ENCODE measurements around the gene PAK5. TPM values are rescaled to one million over a fixed set of nuclear protein-coding genes. Genes with fewer than 3 reads are reported as not detected.

PAK5 gene
- total and polyA plus RNA-seq, 2 experiments from 2014 or later: 0.06 to 0.72 TPM

GRCh38 chr20:9686866-9687265 is 152.0 kb downstream of the PAK5 start:
- H3K4me1 ChIP-seq (ENCODE audit: low read depth): peaks cover 4% of the 10 kb centered on the region
- no peaks in the 10 kb centered on the region for H3K27me3 ChIP-seq
- no peaks in the 10 kb centered on the region for H3K9me3 ChIP-seq (ENCODE audit: low read depth)
- no peak overlapping the region for H3K27ac ChIP-seq
- H3K4me3 ChIP-seq: no peak overlapping the region
- TF ChIP-seq CTCF (IDR thresholded peaks at IDR 0.05; ENCODE audit: low read depth, low read length): no peak
- DNase-seq (ENCODE audit: low read depth in 1 of 2, low spot score in 1 of 2): no peak
- no peaks in the 10 kb centered on the region for H3K36me3 ChIP-seq

- no peak for DNase-seq (ENCODE audit: low read depth in 1 of 2, low spot score in 1 of 2)
- H3K4me3 ChIP-seq: no peak overlapping the region
- peaks cover 4% of the 10 kb centered on the region for H3K4me1 ChIP-seq (ENCODE audit: low read depth)
- H3K27ac ChIP-seq: no peak overlapping the region
- H3K36me3 ChIP-seq: no peaks in the 10 kb centered on the region
- no peak for TF ChIP-seq CTCF (IDR thresholded peaks at IDR 0.05; ENCODE audit: low read depth, low read length)
- H3K27me3 ChIP-seq: no peaks in the 10 kb centered on the region
- H3K9me3 ChIP-seq (ENCODE audit: low read depth): no peaks in the 10 kb centered on the region
These were observed 152.4 kb downstream of the PAK5 start for GRCh38 chr20:9686455-9686854.

- Histone ChIP-seq H3K4me1 (ENCODE audit: low read depth) (peaks cover 4% of the 10 kb centered on the region), H3K4me3 (no peak overlapping the region), H3K36me3 (no peaks in the 10 kb centered on the region), H3K27ac (no peak overlapping the region), H3K9me3 (ENCODE audit: low read depth) (no peaks in the 10 kb centered on the region), H3K27me3 (no peaks in the 10 kb centered on the region)
- DNase-seq (ENCODE audit: low read depth in 1 of 2, low spot score in 1 of 2): no peak
- TF ChIP-seq CTCF (IDR thresholded peaks at IDR 0.05; ENCODE audit: low read depth, low read length): no peak
These were observed 152.9 kb downstream of the PAK5 start for GRCh38 chr20:9686001-9686400.

- no peaks in the 10 kb centered on the region for H3K36me3 ChIP-seq
- peaks cover 4% of the 10 kb centered on the region for H3K4me1 ChIP-seq (ENCODE audit: low read depth)
- no peak overlapping the region for H3K27ac ChIP-seq
- H3K4me3 ChIP-seq: no peak overlapping the region
- TF ChIP-seq CTCF (IDR thresholded peaks at IDR 0.05; ENCODE audit: low read depth, low read length): no peak
- DNase-seq (ENCODE audit: low read depth in 1 of 2, low spot score in 1 of 2): no peak
- no peaks in the 10 kb centered on the region for H3K9me3 ChIP-seq (ENCODE audit: low read depth)
- no peaks in the 10 kb centered on the region for H3K27me3 ChIP-seq
These were observed 153.9 kb downstream of the PAK5 start for GRCh38 chr20:9685011-9685410.

- H3K36me3 ChIP-seq: no peaks in the 10 kb centered on the region
- no peak overlapping the region for H3K27ac ChIP-seq
- no peaks in the 10 kb centered on the region for H3K27me3 ChIP-seq
- H3K4me3 ChIP-seq: no peak overlapping the region
- no peaks in the 10 kb centered on the region for H3K4me1 ChIP-seq (ENCODE audit: low read depth)
- no peak for TF ChIP-seq CTCF (IDR thresholded peaks at IDR 0.05; ENCODE audit: low read depth, low read length)
- no peaks in the 10 kb centered on the region for H3K9me3 ChIP-seq (ENCODE audit: low read depth)
- no peak for DNase-seq (ENCODE audit: low read depth in 1 of 2, low spot score in 1 of 2)
These were observed 161.7 kb downstream of the PAK5 start for GRCh38 chr20:9677100-9677623.

GRCh38 chr20:9672981-9673380 is 165.9 kb downstream of the PAK5 start:
- DNase-seq (ENCODE audit: low read depth in 1 of 2, low spot score in 1 of 2): no peak
- H3K36me3 ChIP-seq: no peaks in the 10 kb centered on the region
- H3K27me3 ChIP-seq: no peaks in the 10 kb centered on the region
- H3K4me3 ChIP-seq: no peak overlapping the region
- no peaks in the 10 kb centered on the region for H3K9me3 ChIP-seq (ENCODE audit: low read depth)
- no peaks in the 10 kb centered on the region for H3K4me1 ChIP-seq (ENCODE audit: low read depth)
- H3K27ac ChIP-seq: no peak overlapping the region
- no peak for TF ChIP-seq CTCF (IDR thresholded peaks at IDR 0.05; ENCODE audit: low read depth, low read length)
